Measurements from ENCODE around the gene HAGH. TPM values are rescaled to one million over a fixed set of nuclear protein-coding genes. Genes with fewer than 3 reads are reported as not detected.

The HAGH gene
- total RNA-seq, 1 donor: 32.9 TPM

DNA sequence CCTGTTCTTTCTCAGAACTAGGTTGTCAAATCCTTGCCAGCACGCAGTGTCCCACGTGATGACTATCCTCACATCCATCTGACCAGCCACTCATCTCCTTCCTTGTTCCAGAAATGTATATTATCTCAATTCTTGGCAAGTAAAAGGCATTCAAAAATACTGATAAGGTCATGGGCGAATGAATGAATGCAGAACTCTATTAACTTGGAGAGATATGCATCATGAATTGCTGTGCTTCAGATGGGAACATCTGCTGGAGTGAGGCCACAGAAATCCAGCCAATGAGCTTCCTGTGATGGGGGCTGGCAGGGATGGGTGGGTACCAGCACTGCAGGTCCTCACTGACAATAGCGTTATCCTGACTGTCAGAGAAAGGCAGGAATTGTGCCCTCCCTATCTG, 19.4 kb upstream of the HAGH start:
- H3K79me2 ChIP-seq (ENCODE audit: insufficient read depth, low read length): no peaks in the 10 kb centered on the region
- no peak for DNase-seq (ENCODE audit: insufficient read length, low spot score, missing footprints)
- H3K9me3 ChIP-seq (ENCODE audit: low read depth, low read length): no peaks in the 10 kb centered on the region
- no peak overlapping the region for H2AFZ ChIP-seq (ENCODE audit: low read length)
- no peak overlapping the region for H3K27ac ChIP-seq (ENCODE audit: low read depth, low read length)
- H3K36me3 ChIP-seq (ENCODE audit: insufficient read depth, low read length): no peaks in the 10 kb centered on the region
- H3K27me3 ChIP-seq (ENCODE audit: insufficient read depth, low read length): peaks cover 5% of the 10 kb centered on the region
- H3K4me2 ChIP-seq (ENCODE audit: insufficient read depth, low read length): no peak overlapping the region
- no peak overlapping the region for H3K4me3 ChIP-seq (ENCODE audit: insufficient read depth, low read length)
- no peaks in the 10 kb centered on the region for H4K20me1 ChIP-seq (ENCODE audit: insufficient read depth, low read length)
- no peaks in the 10 kb centered on the region for H3K4me1 ChIP-seq (ENCODE audit: insufficient read depth, low read length)
- TF ChIP-seq, protein P1, sequence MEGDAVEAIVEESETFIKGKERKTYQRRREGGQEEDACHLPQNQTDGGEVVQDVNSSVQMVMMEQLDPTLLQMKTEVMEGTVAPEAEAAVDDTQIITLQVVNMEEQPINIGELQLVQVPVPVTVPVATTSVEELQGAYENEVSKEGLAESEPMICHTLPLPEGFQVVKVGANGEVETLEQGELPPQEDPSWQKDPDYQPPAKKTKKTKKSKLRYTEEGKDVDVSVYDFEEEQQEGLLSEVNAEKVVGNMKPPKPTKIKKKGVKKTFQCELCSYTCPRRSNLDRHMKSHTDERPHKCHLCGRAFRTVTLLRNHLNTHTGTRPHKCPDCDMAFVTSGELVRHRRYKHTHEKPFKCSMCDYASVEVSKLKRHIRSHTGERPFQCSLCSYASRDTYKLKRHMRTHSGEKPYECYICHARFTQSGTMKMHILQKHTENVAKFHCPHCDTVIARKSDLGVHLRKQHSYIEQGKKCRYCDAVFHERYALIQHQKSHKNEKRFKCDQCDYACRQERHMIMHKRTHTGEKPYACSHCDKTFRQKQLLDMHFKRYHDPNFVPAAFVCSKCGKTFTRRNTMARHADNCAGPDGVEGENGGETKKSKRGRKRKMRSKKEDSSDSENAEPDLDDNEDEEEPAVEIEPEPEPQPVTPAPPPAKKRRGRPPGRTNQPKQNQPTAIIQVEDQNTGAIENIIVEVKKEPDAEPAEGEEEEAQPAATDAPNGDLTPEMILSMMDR (IDR thresholded peaks at IDR 0.05; ENCODE audit: extremely low read depth, low read depth, low read length): no peak

DNA sequence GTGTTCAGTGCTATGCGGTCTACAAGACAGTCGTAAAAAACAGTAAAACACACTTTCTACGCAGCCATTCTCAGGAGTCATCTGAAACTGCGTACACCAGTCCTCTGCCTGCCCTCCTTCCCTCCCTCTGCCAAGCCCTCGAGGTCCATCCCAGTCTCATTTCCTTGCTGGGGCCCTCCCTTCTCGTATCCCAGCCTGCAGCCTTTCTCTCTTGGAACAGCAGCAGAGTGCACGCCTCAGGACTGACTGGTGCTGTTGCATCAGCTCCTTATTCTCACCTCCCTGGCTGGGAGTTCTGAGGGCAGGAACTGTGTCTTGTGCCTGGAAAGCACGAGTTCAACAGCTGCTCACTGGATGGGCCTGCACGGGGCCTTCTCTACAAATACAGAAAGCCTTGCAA, 12.9 kb upstream of the HAGH start:
- H4K20me1 ChIP-seq (ENCODE audit: insufficient read depth, low read length): no peaks in the 10 kb centered on the region
- DNase-seq (ENCODE audit: insufficient read length, low spot score, missing footprints): no peak

DNA sequence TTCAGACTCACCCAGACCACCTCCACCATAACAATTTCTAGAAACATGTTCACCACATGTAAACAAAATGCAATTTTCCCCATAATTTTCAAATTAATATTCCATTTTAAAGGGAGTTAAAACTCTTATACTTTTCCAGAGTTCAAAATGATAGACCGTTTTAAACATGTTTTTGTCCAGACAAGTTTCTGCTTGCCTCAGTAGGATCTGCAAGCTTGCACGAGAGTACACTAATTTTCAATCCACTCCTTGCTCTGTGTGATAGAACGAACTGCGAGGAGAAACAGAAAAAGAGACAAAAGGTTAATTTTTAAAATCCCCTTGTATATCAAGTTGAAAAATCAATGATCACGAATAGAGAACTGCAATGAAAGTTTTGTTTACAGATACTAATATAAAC, 7.5 kb upstream of the HAGH start:
- Histone ChIP-seq H3K36me3 (ENCODE audit: insufficient read depth, low read length) (no peaks in the 10 kb centered on the region), H4K20me1 (ENCODE audit: insufficient read depth, low read length) (peaks cover 7% of the 10 kb centered on the region), H2AFZ (ENCODE audit: low read length) (no peak overlapping the region), H3K79me2 (ENCODE audit: insufficient read depth, low read length) (peaks cover 11% of the 10 kb centered on the region), H3K27ac (ENCODE audit: low read depth, low read length) (no peak overlapping the region), H3K4me1 (ENCODE audit: insufficient read depth, low read length) (peaks cover 3% of the 10 kb centered on the region), H3K4me2 (ENCODE audit: insufficient read depth, low read length) (no peak overlapping the region), H3K4me3 (ENCODE audit: insufficient read depth, low read length) (no peak overlapping the region), H3K27me3 (ENCODE audit: insufficient read depth, low read length) (no peaks in the 10 kb centered on the region), H3K9me3 (ENCODE audit: low read depth, low read length) (no peaks in the 10 kb centered on the region)
- no peak for DNase-seq (ENCODE audit: insufficient read length, low spot score, missing footprints)
- TF ChIP-seq, protein P1 (IDR thresholded peaks at IDR 0.05; ENCODE audit: extremely low read depth, low read depth, low read length): no peak

More for the DNA sequence above, 12.9 kb upstream of the HAGH start:
- TF ChIP-seq, protein P1 (IDR thresholded peaks at IDR 0.05; ENCODE audit: extremely low read depth, low read depth, low read length): no peak
- no peak overlapping the region for H3K27ac ChIP-seq (ENCODE audit: low read depth, low read length)
- H3K36me3 ChIP-seq (ENCODE audit: insufficient read depth, low read length): no peaks in the 10 kb centered on the region
- H3K4me1 ChIP-seq (ENCODE audit: insufficient read depth, low read length): no peaks in the 10 kb centered on the region
- H3K9me3 ChIP-seq (ENCODE audit: low read depth, low read length): no peaks in the 10 kb centered on the region
- H3K79me2 ChIP-seq (ENCODE audit: insufficient read depth, low read length): no peaks in the 10 kb centered on the region
- H3K27me3 ChIP-seq (ENCODE audit: insufficient read depth, low read length): no peaks in the 10 kb centered on the region
- H3K4me3 ChIP-seq (ENCODE audit: insufficient read depth, low read length): no peak overlapping the region
- peak overlapping the region; percentile 6 for H2AFZ ChIP-seq (ENCODE audit: low read length)
- no peak overlapping the region for H3K4me2 ChIP-seq (ENCODE audit: insufficient read depth, low read length)

DNA sequence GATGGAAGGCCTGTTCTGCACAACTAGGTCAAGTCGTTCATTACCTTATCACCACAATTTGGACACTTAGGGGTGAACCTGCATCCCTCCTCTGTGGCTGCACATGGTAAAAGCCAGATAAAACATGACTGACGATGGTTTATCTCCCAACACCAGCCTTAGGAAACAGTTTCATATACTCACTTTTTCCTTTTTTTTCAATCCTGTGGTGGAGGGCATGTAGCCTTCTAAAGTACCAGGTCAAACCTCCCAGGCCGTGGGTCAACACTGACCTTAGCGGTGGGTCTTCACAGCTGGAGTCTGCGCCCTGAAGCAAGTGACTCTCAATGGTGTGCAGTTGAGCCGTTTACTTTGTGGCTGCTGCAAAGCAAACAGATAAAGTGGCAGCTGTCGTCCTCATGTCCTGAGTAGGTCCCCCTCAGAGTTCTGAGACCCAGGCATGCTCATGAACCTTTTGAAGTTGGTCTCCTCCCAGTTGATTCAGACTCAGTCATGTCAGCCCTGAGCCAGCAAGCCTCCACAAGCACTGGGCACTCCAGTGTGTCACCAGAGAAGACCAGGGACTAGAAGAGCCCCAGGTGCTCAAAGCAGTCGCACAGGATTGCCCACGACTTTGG, 6.3 kb upstream of the HAGH start:
- Histone ChIP-seq H3K79me2 (ENCODE audit: insufficient read depth, low read length) (peaks cover 22% of the 10 kb centered on the region), H2AFZ (ENCODE audit: low read length) (no peak overlapping the region), H4K20me1 (ENCODE audit: insufficient read depth, low read length) (peaks cover 7% of the 10 kb centered on the region), H3K4me3 (ENCODE audit: insufficient read depth, low read length) (no peak overlapping the region), H3K4me1 (ENCODE audit: insufficient read depth, low read length) (peaks cover 14% of the 10 kb centered on the region), H3K27me3 (ENCODE audit: insufficient read depth, low read length) (no peaks in the 10 kb centered on the region), H3K9me3 (ENCODE audit: low read depth, low read length) (no peaks in the 10 kb centered on the region), H3K36me3 (ENCODE audit: insufficient read depth, low read length) (no peaks in the 10 kb centered on the region), H3K4me2 (ENCODE audit: insufficient read depth, low read length) (no peak overlapping the region), H3K27ac (ENCODE audit: low read depth, low read length) (no peak overlapping the region)
- TF ChIP-seq, protein P1 (IDR thresholded peaks at IDR 0.05; ENCODE audit: extremely low read depth, low read depth, low read length): no peak
- DNase-seq (ENCODE audit: insufficient read length, low spot score, missing footprints): no peak

Data from osteoblast (primary cell).